Subcutaneous abdominal adipose tissue (tissue), 5 donors: Measurements from ENCODE around the gene IZUMO4.
A peak's percentile ranks its signal among the peaks of the same experiment; 100 is the strongest.

Experiments used
- H3K27ac ChIP-seq: one replicate; pipeline ENCODE4 v1.7.0; 2013; ENCODE audit warnings: low read depth, mild to moderate bottlenecking, inconsistent platforms, low read length, moderate library complexity
- H3K27me3 ChIP-seq, 5 donors: one replicate each; pipeline ENCODE4 v1.7.0; 2013; ENCODE audit warnings: low read length in 5 of 5, inconsistent platforms in 1 of 5; ENCODE audit not compliant: control insufficient read depth in 5 of 5, insufficient read depth in 4 of 5
- H3K36me3 ChIP-seq, 5 donors: one replicate each; pipeline ENCODE4 v1.7.0; 2013; ENCODE audit warnings: low read length in 5 of 5; ENCODE audit not compliant: control insufficient read depth in 5 of 5, insufficient read depth in 5 of 5
- H3K4me1 ChIP-seq, 5 donors: one replicate each; pipeline ENCODE4 v1.7.0; 2013; ENCODE audit warnings: low read length in 5 of 5, mild to moderate bottlenecking in 3 of 5, moderate library complexity in 1 of 5; ENCODE audit not compliant: control insufficient read depth in 5 of 5, insufficient read depth in 5 of 5
- H3K4me3 ChIP-seq, 5 donors: one replicate each; pipeline ENCODE4 v1.7.0; 2013; ENCODE audit warnings: low read length in 5 of 5, low read depth in 1 of 5
- H3K9ac ChIP-seq, 5 donors: one replicate each; pipeline ENCODE4 v1.7.0; 2013; ENCODE audit warnings: low read length in 5 of 5, mild to moderate bottlenecking in 4 of 5, moderate library complexity in 3 of 5
- H3K9me3 ChIP-seq, 5 donors: one replicate each; pipeline ENCODE4 v1.7.0; 2013; ENCODE audit warnings: low read length in 5 of 5; ENCODE audit not compliant: control insufficient read depth in 5 of 5
- donor health status: healthy.
- donor health status: healthy.
- donor health status: healthy.
- donor health status: healthy.
- donor health status: healthy.

The IZUMO4 gene

GRCh38 chr19:2132191-2132590 is 35.5 kb downstream of the IZUMO4 start:
- peaks cover 8 to 38% (median 20%) of the 10 kb centered on the region in 5 donors for H3K4me1 ChIP-seq
- peak overlapping the region in 2 of 5 donors; percentile 37 to 71 for H3K9ac ChIP-seq
- H3K9me3 ChIP-seq = no peaks in the 10 kb centered on the region
- peak overlapping the region; percentile 72 for H3K27ac ChIP-seq
- H3K27me3 ChIP-seq = no peaks in the 10 kb centered on the region
- peak overlapping the region in 2 of 5 donors; percentile 34 to 35 for H3K4me3 ChIP-seq
- peaks cover 0 to 68% (median 59%) of the 10 kb centered on the region in 5 donors for H3K36me3 ChIP-seq

DNA sequence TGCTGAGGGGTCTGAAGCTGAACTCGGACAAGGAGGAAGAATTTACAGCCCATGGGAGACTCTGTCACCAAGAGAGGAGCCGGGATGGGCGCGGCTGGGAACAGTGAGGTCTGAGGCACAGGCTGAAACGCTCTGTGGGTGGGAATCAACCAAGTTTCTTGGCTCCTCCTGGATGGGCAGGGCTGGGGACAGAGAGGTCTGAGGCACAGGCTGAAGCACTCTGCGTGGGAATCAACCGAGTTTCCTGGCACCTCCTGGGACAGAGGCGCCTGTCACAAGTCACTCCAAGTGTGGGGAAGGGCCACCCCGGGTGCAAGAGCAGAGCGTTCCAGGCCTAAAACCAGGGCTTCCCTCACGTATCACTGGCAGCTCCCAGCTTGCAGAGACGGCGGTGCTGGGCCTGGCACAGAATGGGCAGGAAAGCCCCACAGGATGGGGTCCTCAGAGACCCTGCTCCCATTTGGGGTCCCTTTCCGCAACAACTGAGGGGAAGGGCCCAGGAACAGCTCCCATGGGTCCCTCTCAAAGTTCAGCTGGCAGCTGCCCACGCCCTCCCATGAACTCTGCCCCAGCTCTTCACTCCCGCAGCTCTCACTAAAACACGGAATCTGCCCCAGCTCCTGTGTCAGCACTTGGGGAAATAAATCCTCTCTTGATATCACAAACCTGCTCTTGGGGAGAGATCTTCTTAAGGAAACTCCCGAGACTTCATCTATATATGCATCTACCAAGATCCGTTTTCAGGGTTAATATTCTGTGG is 36.2 kb downstream of the IZUMO4 start:
- Histone ChIP-seq H3K4me3 (peak overlapping the region in 2 of 5 donors; percentile 34 to 35), H3K27ac (peak overlapping the region; percentile 72), H3K36me3 (peaks cover 0 to 68% (median 59%) of the 10 kb centered on the region in 5 donors)

DNA sequence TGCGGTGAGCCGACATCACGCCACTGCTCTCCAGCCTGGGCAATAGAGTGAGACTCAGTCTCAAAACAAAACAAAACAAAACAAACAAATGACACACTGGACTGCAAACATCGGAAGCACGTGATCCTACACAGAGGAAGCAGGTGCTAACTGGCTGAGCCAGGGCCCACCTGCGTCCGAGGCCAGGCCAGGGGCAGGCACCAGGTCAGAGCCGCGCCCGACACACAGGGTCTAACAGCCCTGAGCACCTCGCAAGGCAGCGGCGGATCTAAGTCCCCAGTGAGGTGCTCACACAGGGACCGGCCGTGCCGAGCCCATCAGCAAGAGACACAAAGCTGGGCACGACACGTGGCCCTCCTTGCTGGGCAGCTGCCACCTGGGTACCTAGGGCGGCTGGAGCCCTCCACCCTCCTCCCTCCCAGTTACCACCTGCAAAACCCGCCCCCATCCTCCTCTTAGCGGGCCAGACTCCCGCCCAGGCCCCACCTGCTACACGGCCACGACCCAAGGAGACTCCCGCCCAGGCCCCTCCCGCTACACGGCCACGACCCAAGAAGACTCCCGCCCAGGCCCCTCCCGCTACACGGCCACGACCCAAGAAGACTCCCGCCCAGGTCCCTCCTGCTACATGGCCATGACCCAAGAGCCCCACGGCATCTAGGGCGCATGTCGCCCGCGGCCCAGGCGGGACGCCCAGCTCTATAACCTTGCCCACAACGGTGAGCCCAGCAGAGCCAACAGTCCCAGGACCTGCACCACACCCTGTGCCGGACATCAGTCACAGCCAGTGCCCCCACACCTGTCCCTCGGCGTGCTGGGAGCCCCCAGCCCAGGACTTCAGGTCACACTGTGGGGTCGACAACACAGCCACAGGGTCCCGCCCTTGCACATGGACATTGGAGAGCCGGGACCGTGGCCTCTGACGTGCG is 39.0 kb downstream of the IZUMO4 start:
- Histone ChIP-seq H3K9me3 (no peaks in the 10 kb centered on the region), H3K4me1 (peaks cover 8 to 29% (median 18%) of the 10 kb centered on the region in 5 donors), H3K27me3 (no peaks in the 10 kb centered on the region), H3K9ac (no peak overlapping the region), H3K4me3 (no peak overlapping the region), H3K36me3 (peaks cover 0 to 68% (median 58%) of the 10 kb centered on the region in 5 donors), H3K27ac (no peak overlapping the region)

More for the DNA sequence above, 36.2 kb downstream of the IZUMO4 start:
- Histone ChIP-seq H3K9ac (peak overlapping the region; percentile 0 to 71 (median 48)), H3K27me3 (no peaks in the 10 kb centered on the region), H3K9me3 (no peaks in the 10 kb centered on the region), H3K4me1 (peaks cover 8 to 38% (median 20%) of the 10 kb centered on the region in 5 donors)

- Histone ChIP-seq H3K27me3 (no peaks in the 10 kb centered on the region), H3K9me3 (no peaks in the 10 kb centered on the region), H3K27ac (no peak overlapping the region), H3K36me3 (peaks cover 0 to 60% (median 51%) of the 10 kb centered on the region in 5 donors), H3K9ac (no peak overlapping the region), H3K4me1 (peaks cover 8 to 19% (median 15%) of the 10 kb centered on the region in 5 donors), H3K4me3 (no peak overlapping the region)
These were observed 40.1 kb downstream of the IZUMO4 start for GRCh38 chr19:2136796-2137195.

DNA sequence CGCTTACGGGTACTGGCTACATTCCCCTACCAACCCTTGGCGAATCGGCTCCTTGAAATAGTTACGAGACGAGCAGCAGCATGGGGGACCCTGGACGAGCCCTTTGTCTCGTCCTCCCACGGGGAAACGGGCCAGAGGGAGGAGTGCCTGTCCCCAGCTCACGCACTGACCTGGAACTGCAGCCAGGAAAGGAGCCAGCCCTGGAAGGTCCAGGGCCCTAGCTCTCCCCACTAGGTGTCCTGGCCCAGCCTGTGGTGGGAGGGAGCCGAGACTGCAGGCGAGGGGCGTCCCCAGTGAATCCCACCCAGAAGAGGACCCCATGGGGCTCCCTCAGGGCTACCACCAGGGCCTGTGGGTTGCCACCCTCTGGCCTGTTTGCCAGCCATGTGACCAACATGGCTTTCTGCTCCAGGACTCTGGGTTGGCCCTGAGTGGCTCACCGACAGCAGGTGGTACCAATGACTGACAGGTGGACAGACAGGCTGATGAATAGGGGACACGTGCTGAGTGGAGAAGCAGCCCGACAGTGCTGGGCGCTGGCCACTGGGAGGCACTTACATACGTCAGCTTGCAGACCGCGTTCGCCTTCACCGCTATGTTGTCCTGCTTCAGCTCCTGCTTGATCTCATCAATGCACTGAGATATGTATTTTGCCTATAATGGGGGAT is 41.5 kb downstream of the IZUMO4 start:
- Histone ChIP-seq H3K9ac (no peak overlapping the region), H3K4me3 (no peak overlapping the region), H3K4me1 (peaks cover 0 to 5% (median 2%) of the 10 kb centered on the region in 5 donors), H3K27me3 (no peaks in the 10 kb centered on the region), H3K36me3 (peaks cover 0 to 46% (median 41%) of the 10 kb centered on the region in 5 donors), H3K9me3 (no peaks in the 10 kb centered on the region), H3K27ac (no peak overlapping the region)

DNA sequence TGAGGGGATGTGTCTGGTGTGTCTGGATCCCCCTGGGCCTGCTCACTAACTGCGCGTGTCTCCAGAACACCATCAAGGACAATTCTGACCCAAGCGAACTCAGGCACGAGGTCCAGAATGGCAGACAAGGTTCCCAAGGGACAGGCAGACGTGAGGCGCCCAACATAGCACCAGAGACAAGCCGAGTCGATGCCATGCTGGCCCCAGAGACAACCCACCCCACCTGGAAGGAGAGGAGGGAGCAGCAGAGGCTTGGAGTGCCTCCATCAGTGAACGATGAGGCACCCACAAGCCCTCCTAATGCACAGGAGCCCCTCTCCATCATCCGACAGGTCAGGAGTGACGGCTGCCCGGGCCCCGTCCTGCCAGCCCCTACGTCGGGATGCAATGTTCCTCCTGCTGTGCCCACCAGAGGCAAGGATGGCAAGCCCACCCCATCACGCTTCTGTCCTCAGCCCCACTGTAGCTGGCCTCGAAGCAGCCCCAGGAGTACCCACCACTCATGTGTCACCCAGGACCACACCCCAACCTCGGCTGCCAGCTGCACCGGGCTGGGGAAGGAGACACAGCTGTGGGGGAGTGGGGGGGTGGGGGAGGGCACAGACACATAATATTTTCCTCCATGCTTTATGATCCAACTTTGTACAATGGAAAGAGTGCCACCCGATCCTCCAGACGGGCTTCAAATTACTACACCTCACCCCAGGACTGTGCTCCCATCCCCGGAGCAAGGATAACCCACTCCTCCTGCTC is 42.8 kb downstream of the IZUMO4 start:
- H3K27ac ChIP-seq = no peak overlapping the region

GRCh38 chr19:2140138-2140569 is 43.4 kb downstream of the IZUMO4 start:
- no peaks in the 10 kb centered on the region for H3K27me3 ChIP-seq
- H3K36me3 ChIP-seq = peaks cover 0 to 55% (median 42%) of the 10 kb centered on the region in 5 donors
- no peak overlapping the region for H3K9ac ChIP-seq
- no peak overlapping the region for H3K4me3 ChIP-seq
- no peaks in the 10 kb centered on the region for H3K9me3 ChIP-seq
- H3K4me1 ChIP-seq = peaks cover 0 to 3% (median 0%) of the 10 kb centered on the region in 5 donors
- H3K27ac ChIP-seq = no peak overlapping the region

More for the DNA sequence above, 42.8 kb downstream of the IZUMO4 start:
- Histone ChIP-seq H3K4me1 (peaks cover 0 to 3% (median 0%) of the 10 kb centered on the region in 5 donors), H3K27me3 (no peaks in the 10 kb centered on the region), H3K36me3 (peaks cover 0 to 50% (median 40%) of the 10 kb centered on the region in 5 donors), H3K9ac (no peak overlapping the region), H3K4me3 (no peak overlapping the region), H3K9me3 (no peaks in the 10 kb centered on the region)

DNA sequence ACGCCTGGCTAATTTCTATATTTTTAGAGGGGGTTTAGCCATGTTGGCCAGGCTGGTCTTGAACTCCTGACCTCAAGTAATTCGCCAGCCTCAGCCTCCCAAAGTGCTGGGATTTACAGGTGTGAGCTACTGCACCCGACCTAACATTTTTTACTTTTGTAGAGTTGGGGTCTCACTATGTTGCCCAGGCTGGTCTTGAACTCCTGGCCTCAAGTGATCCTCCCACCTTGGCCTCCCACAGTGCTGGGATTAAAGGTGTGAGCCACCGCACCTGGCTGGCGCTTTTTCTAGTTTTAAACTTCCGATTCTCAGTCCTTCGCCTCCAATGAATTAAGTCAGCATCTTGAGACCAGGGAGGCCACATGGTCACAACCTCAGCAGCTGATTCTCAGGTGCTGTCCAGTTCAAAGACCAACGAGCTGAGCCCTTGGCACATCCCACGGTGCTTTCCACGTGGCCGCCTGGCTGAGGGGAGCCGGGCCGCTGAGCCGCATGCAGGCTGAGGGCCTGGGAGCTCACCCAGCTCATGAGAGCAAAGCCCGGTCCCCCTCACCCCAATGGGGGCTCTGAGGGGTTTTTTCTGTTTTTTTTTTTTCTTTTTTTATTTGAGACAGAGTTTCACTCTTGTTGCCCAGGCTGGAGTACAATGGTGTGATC is 45.6 kb downstream of the IZUMO4 start:
- Histone ChIP-seq H3K27ac (no peak overlapping the region), H3K9ac (no peak overlapping the region), H3K27me3 (no peaks in the 10 kb centered on the region), H3K4me1 (peaks cover 0 to 4% (median 0%) of the 10 kb centered on the region in 5 donors), H3K4me3 (no peak overlapping the region), H3K36me3 (peaks cover 0 to 40% (median 32%) of the 10 kb centered on the region in 5 donors), H3K9me3 (no peaks in the 10 kb centered on the region)

DNA sequence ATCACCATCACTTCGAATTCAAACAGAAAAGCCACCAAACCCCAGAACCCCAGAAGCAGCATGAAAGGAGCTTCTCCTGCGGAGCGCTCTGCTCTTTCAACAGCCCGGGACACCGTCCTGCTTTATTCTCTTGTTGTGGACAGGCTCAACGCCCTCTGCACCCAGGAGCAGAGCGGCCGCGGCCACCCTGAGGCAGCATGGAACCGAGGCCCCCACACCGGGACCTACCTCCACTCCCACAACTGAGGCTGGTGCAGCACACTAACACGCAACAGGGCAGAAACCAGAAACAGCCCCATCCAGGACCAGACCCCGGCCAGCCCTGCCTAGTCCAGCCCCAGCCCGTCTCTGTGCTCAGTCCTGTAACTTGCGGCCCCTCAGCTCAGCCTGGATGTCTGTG is 47.5 kb downstream of the IZUMO4 start:
- H3K27me3 ChIP-seq = no peaks in the 10 kb centered on the region
- peaks cover 0 to 15% (median 8%) of the 10 kb centered on the region in 5 donors for H3K4me1 ChIP-seq
- H3K27ac ChIP-seq = no peak overlapping the region
- peaks cover 0 to 25% (median 16%) of the 10 kb centered on the region in 5 donors for H3K36me3 ChIP-seq
- no peak overlapping the region for H3K4me3 ChIP-seq
- H3K9me3 ChIP-seq = no peaks in the 10 kb centered on the region
- no peak overlapping the region for H3K9ac ChIP-seq
